Transverse colon (tissue), 4 donors: ENCODE results near the gene FAM43A.

ENCODE experiments used
- POLR2A ChIP-seq: fragments of 450-650 bp; IDR thresholded peaks from one replicate; pipeline ENCODE4 v1.6.1; 2016; ENCODE audit warnings: antibody characterized with exemption, mild to moderate bottlenecking, moderate library complexity
- POLR2AphosphoS5 ChIP-seq, 3 donors: sonication (generic); formaldehyde crosslinking; IDR thresholded peaks; one replicate each; pipeline ENCODE4 v1.6.1; 2016; ENCODE audit warnings: antibody characterized with exemption in 3 of 3
- TF ChIP-seq, protein P1 (sequence below), 5 experiments: fragments of 200-600 bp in 3 of 5; fragments of 450-650 bp in 2 of 5; sonication (generic) in 3 of 5; IDR thresholded peaks; 1 replicate in 2 of 5; 2 replicates in 3 of 5; pipeline ENCODE4 v1.5.1; 2016 to 2017; ENCODE audit warnings: antibody characterized with exemption in 5 of 5, inconsistent platforms in 3 of 5, mild to moderate bottlenecking in 2 of 5, moderate library complexity in 1 of 5

DNA sequence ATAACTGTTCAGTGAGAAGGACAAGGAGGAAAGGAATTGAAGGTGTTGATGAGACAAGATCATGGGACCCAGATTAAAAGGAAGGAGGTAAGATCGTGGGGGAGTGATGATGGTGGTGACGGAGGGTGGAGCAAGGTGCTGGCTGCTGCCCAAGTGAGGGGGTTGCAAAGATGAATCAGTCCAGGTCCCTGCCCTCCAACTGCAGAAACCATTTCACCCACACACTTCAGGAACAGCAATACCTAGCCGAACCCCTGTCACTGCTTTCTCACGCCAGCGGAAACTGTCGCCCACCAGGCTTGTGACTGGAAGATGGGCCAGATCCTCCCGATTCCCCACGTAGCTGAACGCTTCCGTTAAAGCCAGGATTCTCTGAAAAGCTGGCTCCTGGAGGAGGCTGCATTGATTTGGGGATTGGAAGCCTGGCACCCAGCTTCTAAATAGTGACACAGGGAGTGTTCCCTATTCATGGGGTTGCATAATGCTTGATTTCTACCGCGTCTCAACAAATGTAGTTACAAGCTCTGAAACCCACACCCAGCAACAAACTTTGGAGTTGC lies 10.5 kb upstream of the FAM43A start:
- TF ChIP-seq, protein P1, sequence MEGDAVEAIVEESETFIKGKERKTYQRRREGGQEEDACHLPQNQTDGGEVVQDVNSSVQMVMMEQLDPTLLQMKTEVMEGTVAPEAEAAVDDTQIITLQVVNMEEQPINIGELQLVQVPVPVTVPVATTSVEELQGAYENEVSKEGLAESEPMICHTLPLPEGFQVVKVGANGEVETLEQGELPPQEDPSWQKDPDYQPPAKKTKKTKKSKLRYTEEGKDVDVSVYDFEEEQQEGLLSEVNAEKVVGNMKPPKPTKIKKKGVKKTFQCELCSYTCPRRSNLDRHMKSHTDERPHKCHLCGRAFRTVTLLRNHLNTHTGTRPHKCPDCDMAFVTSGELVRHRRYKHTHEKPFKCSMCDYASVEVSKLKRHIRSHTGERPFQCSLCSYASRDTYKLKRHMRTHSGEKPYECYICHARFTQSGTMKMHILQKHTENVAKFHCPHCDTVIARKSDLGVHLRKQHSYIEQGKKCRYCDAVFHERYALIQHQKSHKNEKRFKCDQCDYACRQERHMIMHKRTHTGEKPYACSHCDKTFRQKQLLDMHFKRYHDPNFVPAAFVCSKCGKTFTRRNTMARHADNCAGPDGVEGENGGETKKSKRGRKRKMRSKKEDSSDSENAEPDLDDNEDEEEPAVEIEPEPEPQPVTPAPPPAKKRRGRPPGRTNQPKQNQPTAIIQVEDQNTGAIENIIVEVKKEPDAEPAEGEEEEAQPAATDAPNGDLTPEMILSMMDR (IDR thresholded peaks at IDR 0.05), result no peak
- TF ChIP-seq POLR2AphosphoS5 (IDR thresholded peaks at IDR 0.05) (no peak), POLR2A (no peak)
